T-helper 9 cell (primary cell): Measurements from ENCODE around the gene MACIR.

Source experiments
- DNase-seq: peaks from one replicate; pipeline ENCODE4 v3.0.0-alpha.2; 2020

MACIR gene

GRCh38 chr5:103247118-103247517 is 11.4 kb upstream of the MACIR start:
- no peak for DNase-seq

- DNase-seq = no peak
Observed at GRCh38 chr5:103249068-103249467, 9.5 kb upstream of the MACIR start.

GRCh38 chr5:103254921-103255320 is 3.6 kb upstream of the MACIR start:
- DNase-seq = no peak

DNA sequence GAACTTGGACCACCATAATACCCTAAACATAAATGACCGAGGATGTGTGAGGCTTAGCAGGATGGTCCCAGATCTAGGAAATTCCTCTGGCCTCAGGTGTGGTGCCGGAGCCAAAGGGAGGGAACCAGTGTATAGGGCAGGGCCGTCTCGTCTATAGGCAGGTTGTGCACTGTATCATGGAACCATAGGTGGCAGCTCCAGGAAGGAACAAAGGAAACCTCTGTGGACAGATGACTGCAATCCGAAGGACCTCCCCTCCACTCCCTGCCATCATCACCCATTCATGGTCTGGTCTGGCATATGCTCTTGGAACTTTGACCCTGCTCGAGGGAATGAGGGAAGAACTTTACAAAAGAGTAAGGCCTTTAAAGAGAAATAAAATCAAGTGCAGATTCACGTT is 2.9 kb upstream of the MACIR start:
- no peak for DNase-seq

DNA sequence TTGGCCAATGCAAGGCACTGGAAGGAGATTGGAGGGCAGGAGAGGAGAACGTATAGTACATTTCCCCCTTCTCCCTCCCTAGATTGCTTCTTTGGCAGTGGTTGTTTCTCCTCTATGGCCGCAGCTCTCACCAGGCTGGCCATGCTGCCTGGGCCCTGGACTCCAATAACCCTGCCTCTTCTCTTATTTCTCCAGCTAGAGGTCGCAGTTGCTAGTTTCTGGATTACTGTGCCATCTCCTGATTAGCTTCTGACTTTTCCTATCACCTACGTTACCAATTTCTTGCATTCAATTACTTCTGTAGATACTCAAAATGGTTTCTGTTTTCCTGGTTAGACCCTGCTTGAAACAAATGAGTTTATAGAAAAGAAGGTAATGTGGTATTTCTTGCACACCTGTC is 2.4 kb upstream of the MACIR start:
- DNase-seq = no peak

- peak; percentile 51 for DNase-seq
Observed at GRCh38 chr5:103258957-103259704, 568 bp downstream of the MACIR start.

DNA sequence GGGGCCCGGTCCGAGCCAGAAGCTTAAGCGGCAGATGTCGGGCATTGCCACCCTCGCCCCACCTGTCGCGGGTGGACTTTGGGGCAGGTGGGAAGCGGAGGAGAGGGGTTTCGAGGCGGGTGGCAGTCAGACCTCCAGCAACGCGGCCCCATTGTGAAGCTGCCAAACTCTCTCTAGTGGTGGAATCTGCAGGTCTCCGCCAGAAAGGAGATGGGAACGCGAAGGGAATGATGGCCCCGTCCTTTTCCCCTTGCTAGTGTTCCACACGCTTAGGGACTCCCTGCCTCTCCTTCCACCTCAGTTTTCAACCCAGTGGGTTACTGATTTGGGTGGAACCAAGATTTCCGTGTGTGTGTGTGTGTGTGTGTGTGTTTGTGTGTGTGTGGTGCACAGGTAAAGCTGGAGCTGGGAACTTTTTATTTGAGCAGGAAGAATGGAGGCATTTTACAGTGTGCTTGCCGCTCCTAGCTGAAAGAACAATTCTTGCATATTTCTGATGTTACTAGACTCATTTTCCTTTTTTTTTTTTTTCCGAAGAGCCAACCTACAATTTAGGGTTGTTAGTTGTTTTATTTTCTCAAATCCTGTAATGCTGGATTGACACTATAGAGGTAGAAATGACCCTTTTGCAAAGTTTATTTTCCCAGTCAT is 1.3 kb downstream of the MACIR start:
- DNase-seq = no peak

DNA sequence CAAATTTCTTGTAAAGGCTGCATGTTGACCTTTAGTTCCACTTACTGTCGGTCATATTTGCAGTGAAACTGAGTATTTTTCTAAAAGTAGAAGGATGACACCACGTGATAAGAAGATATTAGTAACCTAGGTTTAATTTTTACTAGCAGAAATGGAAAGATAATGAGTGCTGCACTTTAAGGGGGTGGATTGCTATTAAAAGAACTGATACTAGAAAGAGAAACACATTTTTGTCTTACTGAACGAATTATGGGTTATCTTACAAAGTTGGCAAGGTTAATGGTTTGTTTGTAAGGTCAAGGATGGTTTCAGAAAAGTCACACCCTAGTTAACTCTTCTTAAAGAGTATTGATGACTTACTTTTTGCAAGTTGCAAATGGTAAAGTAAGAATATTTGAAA is 2.4 kb downstream of the MACIR start:
- no peak for DNase-seq

- DNase-seq = no peak
Observed at GRCh38 chr5:103262422-103262871, 3.9 kb downstream of the MACIR start.

- DNase-seq = no peak
Observed at GRCh38 chr5:103263054-103263453, 4.5 kb downstream of the MACIR start.

GRCh38 chr5:103264508-103264907 is 5.9 kb downstream of the MACIR start:
- DNase-seq = no peak

DNA sequence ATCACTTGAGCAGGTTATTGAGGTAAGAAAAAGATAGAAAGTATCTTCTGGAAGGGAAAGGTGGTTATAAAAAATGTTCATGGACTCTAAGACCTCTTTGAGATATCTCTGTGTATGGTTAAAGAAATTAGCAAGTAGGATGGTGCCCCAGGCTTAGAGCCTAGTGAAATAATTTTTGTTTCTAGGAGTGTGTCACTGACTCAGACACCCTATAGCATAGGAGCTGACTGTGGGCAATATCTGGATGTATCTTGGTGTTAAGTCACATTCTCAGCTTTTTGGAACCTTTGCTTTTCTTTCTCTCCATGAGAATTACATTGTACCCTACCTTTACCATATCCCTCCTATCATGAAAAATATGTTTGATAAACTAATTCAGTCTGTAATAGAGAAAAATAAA is 12.0 kb downstream of the MACIR start:
- no peak for DNase-seq

- DNase-seq = no peak
Observed at GRCh38 chr5:103271570-103272289, 13.2 kb downstream of the MACIR start.

- DNase-seq = no peak
Observed at GRCh38 chr5:103272377-103272776, 13.8 kb downstream of the MACIR start.

GRCh38 chr5:103273952-103274351 is 15.4 kb downstream of the MACIR start:
- no peak for DNase-seq

DNA sequence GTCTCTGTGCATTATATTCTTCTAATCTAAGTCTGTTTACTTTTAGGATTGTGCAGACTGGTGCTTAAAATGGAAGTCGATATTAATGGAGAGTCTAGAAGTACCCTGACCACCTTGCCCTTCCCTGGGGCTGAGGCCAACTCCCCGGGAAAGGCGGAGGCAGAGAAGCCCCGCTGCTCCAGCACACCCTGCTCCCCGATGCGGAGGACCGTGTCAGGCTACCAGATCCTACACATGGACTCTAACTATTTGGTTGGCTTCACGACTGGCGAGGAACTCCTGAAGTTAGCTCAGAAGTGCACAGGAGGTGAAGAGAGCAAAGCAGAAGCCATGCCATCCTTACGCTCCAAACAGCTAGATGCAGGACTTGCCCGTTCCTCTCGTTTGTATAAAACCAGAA is 17.3 kb downstream of the MACIR start:
- DNase-seq = no peak

DNA sequence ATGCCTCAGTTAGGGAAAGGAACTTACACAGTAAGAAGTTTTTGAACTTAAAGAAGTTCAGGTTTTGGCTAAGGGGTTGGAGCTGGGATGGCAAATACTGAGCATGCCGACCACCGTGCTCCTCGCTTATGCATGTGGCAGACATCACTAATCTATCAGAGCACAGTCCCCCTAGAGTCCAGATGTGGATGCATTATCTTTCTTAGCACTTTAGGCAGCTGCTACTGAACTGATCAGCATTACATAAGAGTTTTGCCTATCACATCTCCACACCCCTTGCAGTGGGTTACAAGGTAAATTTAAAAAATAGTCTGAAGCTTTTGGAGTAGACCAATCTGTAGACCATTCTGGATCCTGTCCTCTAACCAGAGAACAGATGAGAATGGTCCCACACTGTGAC is 22.4 kb downstream of the MACIR start:
- DNase-seq = no peak

DNA sequence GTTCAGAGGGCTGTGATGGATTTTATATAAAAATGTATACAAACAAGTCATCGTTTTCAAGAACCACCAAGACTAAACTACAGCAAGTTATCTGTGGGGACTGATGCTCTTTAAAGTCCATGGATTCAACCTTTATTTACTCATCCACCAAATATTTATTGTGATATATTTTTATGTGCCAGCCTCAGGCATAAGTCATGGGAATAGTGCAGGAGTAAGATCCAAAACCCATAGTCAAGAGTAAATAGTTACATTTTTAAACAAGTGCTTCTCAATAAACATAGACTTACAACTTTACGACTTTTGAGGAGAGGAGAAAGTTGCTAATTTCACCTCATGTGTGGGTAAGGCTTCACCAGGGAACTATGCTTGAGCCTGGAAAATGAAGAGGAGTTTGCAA is 24.6 kb downstream of the MACIR start:
- no peak for DNase-seq

- DNase-seq = no peak
Observed at GRCh38 chr5:103283869-103284268, 25.3 kb downstream of the MACIR start.

DNA sequence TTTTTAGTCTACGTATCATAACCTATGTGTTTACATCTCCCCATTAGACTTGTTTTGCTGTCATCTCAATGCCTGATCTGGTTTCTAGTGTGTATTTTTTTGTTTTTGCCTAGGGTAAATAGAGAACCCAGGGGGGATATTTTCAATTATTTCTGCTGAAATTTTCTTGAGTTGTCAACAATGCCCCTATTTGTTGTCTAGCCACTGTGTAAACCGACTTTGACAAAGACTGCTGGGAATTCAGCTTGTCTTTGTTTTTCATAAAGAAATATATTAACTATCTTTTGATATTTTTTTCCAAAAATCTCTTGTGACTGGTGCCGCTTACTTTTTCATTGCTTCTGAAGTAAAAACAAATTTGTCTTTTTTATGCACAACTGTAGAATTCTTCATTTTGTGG is 28.1 kb downstream of the MACIR start:
- no peak for DNase-seq

- DNase-seq = no peak
Observed at GRCh38 chr5:103289024-103289423, 30.5 kb downstream of the MACIR start.

GRCh38 chr5:103290846-103291245 is 32.3 kb downstream of the MACIR start:
- no peak for DNase-seq

DNA sequence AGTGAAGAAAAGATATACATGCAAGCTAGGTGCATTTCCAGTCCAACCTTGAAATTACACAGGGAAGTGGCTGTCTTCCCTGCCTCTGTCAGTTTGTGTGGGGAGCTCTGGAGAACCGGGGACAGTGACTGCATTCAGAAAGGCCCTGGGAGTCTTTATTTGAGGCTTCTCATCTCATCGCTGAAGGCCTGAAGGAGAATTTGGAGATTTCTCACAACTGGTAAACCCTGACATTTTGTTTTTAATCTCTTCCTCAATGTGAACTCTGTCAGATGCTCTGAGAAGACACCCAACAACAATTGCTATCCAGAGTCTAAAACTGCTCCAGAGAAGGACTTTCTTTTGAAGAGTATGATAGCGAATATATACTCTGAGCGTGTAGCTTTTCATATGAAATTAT is 33.0 kb downstream of the MACIR start:
- DNase-seq = no peak

- DNase-seq = no peak
Observed at GRCh38 chr5:103293099-103293498, 34.5 kb downstream of the MACIR start.
